NT2/D1 (cell line): ENCODE results near the gene HDAC10.

Experiments
- SUZ12 ChIP-seq: IDR thresholded peaks from 2 replicates; pipeline ENCODE4 v1.6.1; 2011; ENCODE audit not compliant: insufficient read length, insufficient read depth; ENCODE audit errors: extremely low read depth
- YY1 ChIP-seq: IDR thresholded peaks from 2 replicates; pipeline ENCODE4 v1.6.1; 2011; ENCODE audit not compliant: insufficient read length, insufficient read depth
- ZNF274 ChIP-seq: IDR thresholded peaks from 2 replicates; pipeline ENCODE4 v1.6.1; 2011; ENCODE audit warnings: mild to moderate bottlenecking, low read depth, low read length

DNA sequence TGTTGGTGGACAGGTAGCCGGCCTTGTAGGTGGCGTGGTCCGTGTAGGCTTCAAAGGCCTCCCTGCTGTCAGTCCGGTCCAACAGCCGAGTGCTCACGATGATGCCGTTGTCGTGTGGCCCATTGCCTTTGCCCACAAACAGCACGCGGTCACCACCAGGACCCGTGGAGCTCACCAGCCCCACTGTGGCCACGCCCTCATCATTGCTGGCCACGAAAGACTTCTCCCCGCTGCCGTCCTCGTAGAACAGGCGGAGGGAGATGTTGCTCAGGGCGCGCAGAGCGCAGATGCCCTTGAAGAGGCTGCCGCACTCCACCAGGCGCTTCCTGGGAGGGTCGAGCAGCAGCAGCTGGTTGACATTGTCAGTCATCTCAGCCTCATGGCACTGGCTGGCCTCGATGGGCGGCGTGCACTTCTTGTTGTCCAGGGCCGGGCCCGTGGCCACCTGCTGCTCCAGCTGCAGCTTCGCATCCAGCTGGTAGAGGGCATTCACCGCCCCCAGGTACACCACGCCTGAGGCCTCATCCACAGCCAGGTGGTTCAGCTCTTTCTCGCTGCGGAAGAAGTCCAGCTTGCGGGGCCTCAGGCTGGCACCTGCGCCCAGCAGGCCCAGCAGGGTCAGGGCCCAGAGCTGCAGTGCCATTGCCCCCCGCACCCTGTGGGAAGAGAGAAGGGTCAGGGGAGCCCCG, 39.0 kb upstream of the HDAC10 start:
- TF ChIP-seq ZNF274 (no peak), YY1 (no peak), SUZ12 (no peak)
